Ovary (tissue), 9 donors: ENCODE data around the gene KRT28. TPM values are rescaled to one million over a fixed set of nuclear protein-coding genes. Genes with fewer than 3 reads are reported as not detected.
"Not testable (repeated sequence)": the region's sequence is repeated elsewhere in the genome, so short reads cannot be mapped to it uniquely, and the experiment has no call there.

Experiments used
- DNase-seq, 5 donors: peaks; one replicate each; pipeline ENCODE4 v3.0.0-alpha.2; 2019 to 2020
- H3K27ac ChIP-seq, 2 donors: fragments of 200-600 bp; one replicate each; pipeline versions ENCODE4 v1.5.1 to v1.8.0; 2019 to 2022
- H3K27me3 ChIP-seq: fragments of 200-600 bp; one replicate; pipeline ENCODE4 v1.8.0; 2022
- H3K36me3 ChIP-seq: fragments of 200-600 bp; sonication (generic); one replicate; pipeline ENCODE4 v1.5.1; 2019
- H3K4me1 ChIP-seq: one replicate; pipeline ENCODE4 v1.8.1; 2013; ENCODE audit warnings: mild to moderate bottlenecking, moderate library complexity; ENCODE audit not compliant: insufficient read depth
- H3K4me3 ChIP-seq: fragments of 200-600 bp; sonication (generic); one replicate; pipeline ENCODE4 v1.5.1; 2017
- H3K9me3 ChIP-seq, 2 donors: fragments of 200-600 bp in 1 of 2; sonication (generic) in 1 of 2; one replicate each; pipeline versions ENCODE4 v1.5.1 to v1.8.1; 2013 to 2019; ENCODE audit warnings: mild to moderate bottlenecking in 1 of 2, moderate library complexity in 1 of 2
- CTCF ChIP-seq, 3 donors: fragments of 450-650 bp in 2 of 3; fragments of 200-600 bp in 1 of 3; IDR thresholded peaks; one replicate each; pipeline versions ENCODE4 v1.5.1 to v1.8.0; 2016 to 2022; ENCODE audit warnings: antibody characterized with exemption in 3 of 3, mild to moderate bottlenecking in 1 of 3
- EP300 ChIP-seq: sonication (generic); formaldehyde crosslinking; IDR thresholded peaks from one replicate; pipeline ENCODE4 v1.6.1; 2017; ENCODE audit warnings: antibody characterized with exemption
- POLR2A ChIP-seq: fragments of 450-650 bp; IDR thresholded peaks from one replicate; pipeline ENCODE4 v1.6.1; 2017; ENCODE audit warnings: antibody characterized with exemption, mild to moderate bottlenecking, moderate library complexity
- WGBS, 3 donors: extraction: QIAGEN DNeasy Blood & Tissue Kit in 1 of 3; methylation state at CpG; one replicate each; pipeline versions ENCODE4 v1.1.5 to v1.1.7; 2013 to 2017; 5-methylcytosine and 5-hydroxymethylcytosine counted together
- intact Hi-C, 4 donors: fragments of 100-400 bp; cut with DNase I; formaldehyde crosslinking; loops; one replicate each; pipeline versions ENCODE4 v1.11.0 to v1.15.1; 2022 to 2023
- polyA plus RNA-seq, 2 donors: library from polyadenylated mRNA; stranded (reverse); fragments of 200-250 nt in 1 of 2; fragments of 350-450 nt in 1 of 2; fragmentation: Illumina TruSeq in 1 of 2; extraction: RNeasy Lipid Tissue Mini Kit (QIAGEN cat#74804) in 1 of 2; gene quantifications; one replicate each; pipeline ENCODE4 v1.2.3, GENCODE V29; 2013 to 2014
- total RNA-seq, 7 donors: library from RNA; depleted of rRNA in 2 of 7; stranded (reverse); fragments of >200 nt in 2 of 7; fragmentation: NEBNext Ultra II Directional in 3 of 7; extraction: Animal tissue kit (Norgen Biotek cat#: 25700) in 3 of 7; gene quantifications; one replicate each; pipeline versions ENCODE4 v1.1.0 to v1.2.4, GENCODE V29; 2016 to 2023
- donor health status: DM: no; HTN: no; CAD: no; lungs with moderate emphysema.
- donor health status: DM: no; HTN: no; CAD: no.
- donor health status: Bipolar disorder and iron deficiency.
- donor health status: DM: yes; HTN: yes; CAD: no.
- donor health status: DM: no; HTN: no; CAD: no.
- donor health status: DM: yes; HTN: yes; CAD: no.

KRT28 gene
- total and polyA plus RNA-seq, 9 donors = not detected

DNA sequence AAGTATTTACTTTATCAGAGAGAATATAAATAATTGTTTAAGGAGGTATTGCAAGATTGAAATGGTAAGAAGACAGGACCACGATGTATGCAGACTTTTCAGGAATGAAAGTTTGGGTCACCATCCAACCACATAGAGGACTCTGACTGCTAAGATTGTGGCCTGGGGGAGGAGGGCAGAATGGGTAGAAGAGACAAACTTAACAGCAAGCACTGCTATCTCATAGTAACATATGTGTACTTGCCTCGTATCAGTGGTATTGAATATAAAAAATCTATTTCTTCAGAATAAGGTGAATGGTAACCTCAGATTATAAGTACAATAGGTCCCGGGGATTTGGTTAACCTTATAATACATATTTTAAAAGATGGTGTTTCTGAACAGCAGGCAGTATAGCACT, 16.8 kb upstream of the KRT28 start:
- H3K4me3 ChIP-seq = no peak overlapping the region
- H3K27ac ChIP-seq = no peak overlapping the region
- H3K9me3 ChIP-seq = no peaks in the 10 kb centered on the region
- H3K36me3 ChIP-seq = no peaks in the 10 kb centered on the region
- no peaks in the 10 kb centered on the region for H3K27me3 ChIP-seq
- no peak for DNase-seq
- 87 to 93% (median 92%) methylated on average over 3 of the region's 3 CpGs for WGBS, 3 donors
- H3K4me1 ChIP-seq = peaks cover 2% of the 10 kb centered on the region
- TF ChIP-seq CTCF (IDR thresholded peaks at IDR 0.05) (no peak), EP300 (no peak), POLR2A (no peak)
- intact Hi-C loops = no loop called here

DNA sequence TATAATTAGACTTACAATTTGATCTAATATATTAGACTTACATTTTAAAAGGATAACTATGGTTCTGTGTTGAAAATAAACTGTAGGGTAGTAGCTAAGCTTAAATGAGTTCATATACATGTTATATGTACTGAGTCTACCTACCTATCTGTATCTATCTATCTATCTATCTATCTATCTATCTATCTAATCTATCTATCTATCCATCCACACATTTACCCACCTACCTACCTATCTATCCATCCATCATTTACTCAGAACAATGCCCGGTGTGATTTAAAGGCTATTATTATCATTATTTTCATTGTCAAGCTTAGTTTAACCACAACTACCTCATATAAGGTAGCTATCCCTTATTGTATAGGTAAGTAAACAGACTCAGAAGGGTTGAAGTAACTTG, 15.6 kb upstream of the KRT28 start:
- intact Hi-C loops = no loop called here
- Histone ChIP-seq H3K9me3 (no peaks in the 10 kb centered on the region), H3K27me3 (no peaks in the 10 kb centered on the region), H3K4me1 (peaks cover 2% of the 10 kb centered on the region), H3K36me3 (no peaks in the 10 kb centered on the region), H3K4me3 (no peak overlapping the region), H3K27ac (no peak overlapping the region)
- WGBS, 3 donors = 81 to 98% (median 90%) methylated on average over 1 of the region's 1 CpG
- TF ChIP-seq CTCF (IDR thresholded peaks at IDR 0.05) = no peak
- no peak for TF ChIP-seq POLR2A
- TF ChIP-seq EP300 = no peak
- DNase-seq = no peak

DNA sequence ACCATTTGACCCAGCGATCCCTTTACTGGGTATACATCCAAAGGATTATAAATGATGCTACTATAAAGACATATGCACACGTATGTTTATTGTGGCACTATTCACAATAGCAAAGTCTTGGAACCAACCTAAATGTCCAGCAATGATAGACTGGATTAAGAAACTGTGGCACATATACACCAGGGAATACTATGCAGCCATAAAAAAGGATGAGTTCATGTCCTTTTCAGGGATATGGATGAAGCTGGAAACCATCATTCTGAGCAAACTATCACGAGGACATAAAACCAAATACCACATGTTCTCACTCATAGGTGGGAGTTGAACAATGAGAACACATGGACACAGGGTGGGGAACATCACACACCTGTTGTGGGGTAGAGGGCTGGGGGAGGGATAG, 14.9 kb upstream of the KRT28 start:
- H3K4me3 ChIP-seq, DNase-seq, H3K4me1 ChIP-seq, intact Hi-C loops, H3K9me3 ChIP-seq, H3K27me3 ChIP-seq, H3K36me3 ChIP-seq, H3K27ac ChIP-seq: not testable (repeated sequence)
- WGBS, 3 donors = 67 to 83% (median 81%) methylated on average over 3 of the region's 3 CpGs

GRCh38 chr17:40813804-40814203, 14.0 kb upstream of the KRT28 start:
- no peak for DNase-seq
- intact Hi-C loops = no loop called here
- WGBS, 3 donors = 69 to 77% (median 74%) methylated on average over 4 of the region's 4 CpGs
- Histone ChIP-seq H3K4me1 (no peaks in the 10 kb centered on the region), H3K9me3 (no peaks in the 10 kb centered on the region), H3K36me3 (no peaks in the 10 kb centered on the region), H3K27me3 (no peaks in the 10 kb centered on the region), H3K27ac (no peak overlapping the region), H3K4me3 (no peak overlapping the region)
- no peak for TF ChIP-seq EP300
- no peak for TF ChIP-seq POLR2A
- TF ChIP-seq CTCF (IDR thresholded peaks at IDR 0.05) = no peak

GRCh38 chr17:40812639-40813038, 12.9 kb upstream of the KRT28 start:
- intact Hi-C loops = no loop called here
- H3K4me3 ChIP-seq = no peak overlapping the region
- TF ChIP-seq CTCF (IDR thresholded peaks at IDR 0.05) = no peak
- no peak for TF ChIP-seq POLR2A
- no peak for TF ChIP-seq EP300
- H3K36me3 ChIP-seq = no peaks in the 10 kb centered on the region
- no peaks in the 10 kb centered on the region for H3K27me3 ChIP-seq
- DNase-seq = no peak
- 76 to 79% (median 79%) methylated on average over 3 of the region's 3 CpGs for WGBS, 3 donors
- H3K4me1 ChIP-seq = no peaks in the 10 kb centered on the region
- H3K9me3 ChIP-seq = no peaks in the 10 kb centered on the region
- H3K27ac ChIP-seq = no peak overlapping the region
